ENCODE results near the gene FAM120B. TPM values are rescaled to one million over a fixed set of nuclear protein-coding genes. Genes with fewer than 3 reads are reported as not detected.

The FAM120B gene
- total RNA-seq, 4 donors from 2014 or later: 24.6 to 40.3 (median 31.9) TPM

DNA sequence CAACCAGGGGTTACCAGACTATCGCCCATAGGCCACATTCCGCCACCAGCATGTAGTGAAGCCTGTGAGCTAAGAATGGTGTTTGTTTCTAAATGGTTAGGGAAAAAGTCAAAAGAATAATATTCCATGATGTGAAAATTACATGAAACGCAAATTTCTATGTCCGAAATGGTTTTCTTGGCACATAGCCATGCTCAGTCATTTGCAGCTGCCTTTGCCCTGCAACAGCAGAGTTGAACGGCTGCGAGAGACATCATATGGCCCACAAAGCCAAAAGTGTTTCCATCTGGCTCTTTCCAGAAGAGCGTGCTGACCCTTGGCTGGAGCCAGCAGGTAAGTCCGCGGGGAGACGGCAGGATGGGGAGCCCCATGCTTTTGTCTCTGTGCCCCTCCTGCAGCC is 60.7 kb downstream of the FAM120B start:
- Histone ChIP-seq H3K36me3 (peaks cover 0 to 81% of the 10 kb centered on the region in 2 donors), H3K27ac (no peak overlapping the region)
- 52 to 67% methylated on average over 10 of the region's 10 CpGs for WGBS, 2 donors (ENCODE audit: low coverage in 1 of 2)

GRCh38 chr6:170368544-170368943 is 62.0 kb downstream of the FAM120B start:
- no peaks in the 10 kb centered on the region for H3K27me3 ChIP-seq
- no peaks in the 10 kb centered on the region for H3K9me3 ChIP-seq
- H3K4me1 ChIP-seq: peaks cover 0 to 19% (median 5%) of the 10 kb centered on the region in 3 donors
- WGBS, 2 donors (ENCODE audit: low coverage in 1 of 2): 27% methylated on average over 1 of the region's 2 CpGs; no CpG with 5 or more reads in 1 of the 2 donors
- no peak overlapping the region for H3K27ac ChIP-seq
- H3K36me3 ChIP-seq: peaks cover 0 to 79% of the 10 kb centered on the region in 2 donors
- no peak overlapping the region for H3K4me3 ChIP-seq
- TF ChIP-seq POLR2AphosphoS5 (IDR thresholded peaks at IDR 0.05) (no peak), POLR2A (IDR thresholded peaks at IDR 0.05) (no peak), EP300 (IDR thresholded peaks at IDR 0.05) (no peak), CTCF (IDR thresholded peaks at IDR 0.05) (no peak)
- no peak for ATAC-seq

More for the DNA sequence above, 60.7 kb downstream of the FAM120B start:
- Histone ChIP-seq H3K27me3 (no peaks in the 10 kb centered on the region), H3K4me1 (peaks cover 0 to 19% (median 5%) of the 10 kb centered on the region in 3 donors), H3K9me3 (no peaks in the 10 kb centered on the region), H3K4me3 (no peak overlapping the region)
- no peak for ATAC-seq
- no peak for TF ChIP-seq POLR2A (IDR thresholded peaks at IDR 0.05)
- TF ChIP-seq CTCF (IDR thresholded peaks at IDR 0.05): no peak
- no peak for TF ChIP-seq POLR2AphosphoS5 (IDR thresholded peaks at IDR 0.05)
- no peak for TF ChIP-seq EP300 (IDR thresholded peaks at IDR 0.05)

- H3K36me3 ChIP-seq: peaks cover 0 to 77% of the 10 kb centered on the region in 2 donors
- no peak for TF ChIP-seq CTCF (IDR thresholded peaks at IDR 0.05)
- no peak for TF ChIP-seq POLR2AphosphoS5 (IDR thresholded peaks at IDR 0.05)
- no peak for TF ChIP-seq POLR2A (IDR thresholded peaks at IDR 0.05)
- no peak for TF ChIP-seq EP300 (IDR thresholded peaks at IDR 0.05)
- no peak overlapping the region for H3K27ac ChIP-seq
- H3K27me3 ChIP-seq: no peaks in the 10 kb centered on the region
- ATAC-seq: no peak
- WGBS, 2 donors (ENCODE audit: low coverage in 1 of 2): 76 to 100% methylated on average over 1 to 5 of the region's 5 CpGs
- H3K4me1 ChIP-seq: peaks cover 0 to 19% (median 5%) of the 10 kb centered on the region in 3 donors
- H3K9me3 ChIP-seq: no peaks in the 10 kb centered on the region
- no peak overlapping the region for H3K4me3 ChIP-seq
These were observed 62.8 kb downstream of the FAM120B start for GRCh38 chr6:170369403-170369802.

- Histone ChIP-seq H3K9me3 (no peaks in the 10 kb centered on the region), H3K4me1 (peaks cover 0 to 17% (median 5%) of the 10 kb centered on the region in 3 donors), H3K27ac (no peak overlapping the region), H3K36me3 (peaks cover 0 to 66% of the 10 kb centered on the region in 2 donors), H3K4me3 (no peak overlapping the region), H3K27me3 (no peaks in the 10 kb centered on the region)
- TF ChIP-seq EP300 (IDR thresholded peaks at IDR 0.05) (no peak), CTCF (IDR thresholded peaks at IDR 0.05) (no peak), POLR2A (IDR thresholded peaks at IDR 0.05) (no peak), POLR2AphosphoS5 (IDR thresholded peaks at IDR 0.05) (no peak)
- ATAC-seq: no peak
- WGBS, 2 donors (ENCODE audit: low coverage in 1 of 2): 82 to 85% methylated on average over 4 to 5 of the region's 6 CpGs
These were observed 63.9 kb downstream of the FAM120B start for GRCh38 chr6:170370416-170370815.

DNA sequence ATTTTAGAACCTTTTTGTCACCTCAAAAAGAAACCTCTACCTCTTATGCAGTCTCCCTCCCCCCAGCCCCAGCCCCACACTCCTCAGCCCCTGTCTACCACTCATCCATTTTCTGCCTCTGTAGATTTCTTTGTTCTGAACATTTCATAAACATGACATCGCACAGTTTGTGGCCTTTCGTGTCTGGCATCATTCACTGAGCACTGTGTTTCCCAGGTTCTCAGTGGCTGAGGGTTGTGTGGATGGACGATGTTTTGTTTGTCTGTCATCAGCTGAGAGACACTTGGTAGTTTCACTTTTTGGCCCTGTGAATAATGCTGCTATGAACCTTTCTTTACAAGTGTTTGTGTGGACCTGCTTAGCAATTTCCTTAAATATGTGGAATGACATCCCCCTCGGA is 64.5 kb downstream of the FAM120B start:
- H3K9me3 ChIP-seq: no peaks in the 10 kb centered on the region
- no peaks in the 10 kb centered on the region for H3K27me3 ChIP-seq
- no peak for ATAC-seq
- H3K4me1 ChIP-seq: peaks cover 0 to 11% (median 1%) of the 10 kb centered on the region in 3 donors
- no peak for TF ChIP-seq POLR2AphosphoS5 (IDR thresholded peaks at IDR 0.05)
- no peak for TF ChIP-seq CTCF (IDR thresholded peaks at IDR 0.05)
- no peak for TF ChIP-seq POLR2A (IDR thresholded peaks at IDR 0.05)
- no peak for TF ChIP-seq EP300 (IDR thresholded peaks at IDR 0.05)
- H3K27ac ChIP-seq: no peak overlapping the region
- peaks cover 0 to 68% of the 10 kb centered on the region in 2 donors for H3K36me3 ChIP-seq
- WGBS, 2 donors (ENCODE audit: low coverage in 1 of 2): 64 to 67% methylated on average over 4 of the region's 4 CpGs
- H3K4me3 ChIP-seq: no peak overlapping the region

Data from gastroesophageal sphincter (tissue), 4 donors.